WTC11 (cell line): ENCODE measurements around the gene GCM1.

Source experiments
- CBFB ChIP-seq: sonication (generic); formaldehyde crosslinking; IDR thresholded peaks from 2 replicates; pipeline ENCODE4 v1.8.1; 2022; ENCODE audit warnings: mild to moderate bottlenecking, low read depth, missing genetic modification reagents
- SP1 ChIP-seq: sonication (generic); formaldehyde crosslinking; conservative IDR thresholded peaks from 2 replicates; pipeline ENCODE4 v1.8.1; 2022; ENCODE audit warnings: missing genetic modification reagents
- ZNF232 ChIP-seq: sonication (generic); formaldehyde crosslinking; IDR thresholded peaks from 2 replicates; pipeline ENCODE4 v1.8.0; 2022; ENCODE audit warnings: mild to moderate bottlenecking, missing genetic modification reagents

GRCh38 chr6:53080813-53081212 is 67.8 kb downstream of the GCM1 start:
- no peak for TF ChIP-seq ZNF232 (CRISPR knock-in tag)
- no peak for TF ChIP-seq CBFB (CRISPR knock-in tag)
- TF ChIP-seq SP1 (CRISPR knock-in tag): no peak
